NCI-H345 treated with DMSO at 0.1 percent for 48 hours (cell line): ENCODE results near the gene FUT7.
"Not testable (repeated sequence)": the region's sequence is repeated elsewhere in the genome, so short reads cannot be mapped to it uniquely, and the experiment has no call there.

Experiments
- DNase-seq: peaks from one replicate; lab custom pipeline; 2025; ENCODE audit not compliant: unreplicated experiment; lab: John Stamatoyannopoulos, UW

The FUT7 gene

DNA sequence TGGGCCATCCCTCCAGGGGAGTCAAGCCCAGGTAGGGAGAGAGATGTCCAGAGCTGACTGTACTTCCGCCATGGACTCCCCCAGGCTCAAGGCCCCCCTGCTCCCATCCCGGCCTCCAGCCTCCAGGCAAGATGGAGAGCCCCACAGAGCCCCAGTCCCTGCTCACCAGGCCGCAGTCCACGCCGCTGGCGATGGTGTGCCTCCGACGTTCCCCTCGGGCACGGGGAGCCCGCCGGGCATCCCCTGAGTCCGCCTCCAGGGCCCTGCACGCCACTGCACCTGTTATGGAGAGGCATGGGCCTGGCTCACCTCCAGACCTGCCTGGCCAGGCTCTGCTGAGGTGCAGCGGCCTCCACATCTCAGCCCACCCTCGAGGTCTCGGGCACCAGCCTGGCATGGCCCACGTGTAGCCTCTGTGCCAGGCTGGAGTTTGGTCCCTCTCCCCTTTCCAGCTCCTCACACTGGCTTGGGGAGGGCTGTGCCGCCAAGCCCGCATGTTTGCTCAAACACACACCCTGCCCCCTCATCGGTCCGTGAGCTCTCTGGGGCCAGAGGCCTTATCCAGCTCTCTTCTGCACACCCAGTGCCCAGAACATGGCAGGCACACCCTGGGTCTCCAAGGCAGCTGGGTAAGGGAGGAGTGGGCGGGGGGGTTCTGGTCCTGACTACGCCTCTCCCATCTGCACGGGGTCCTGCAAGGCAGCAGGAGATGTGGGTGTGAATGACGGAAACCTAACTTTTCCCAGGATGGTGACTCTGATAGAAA is 34.4 kb upstream of the FUT7 start:
- no peak for DNase-seq

DNA sequence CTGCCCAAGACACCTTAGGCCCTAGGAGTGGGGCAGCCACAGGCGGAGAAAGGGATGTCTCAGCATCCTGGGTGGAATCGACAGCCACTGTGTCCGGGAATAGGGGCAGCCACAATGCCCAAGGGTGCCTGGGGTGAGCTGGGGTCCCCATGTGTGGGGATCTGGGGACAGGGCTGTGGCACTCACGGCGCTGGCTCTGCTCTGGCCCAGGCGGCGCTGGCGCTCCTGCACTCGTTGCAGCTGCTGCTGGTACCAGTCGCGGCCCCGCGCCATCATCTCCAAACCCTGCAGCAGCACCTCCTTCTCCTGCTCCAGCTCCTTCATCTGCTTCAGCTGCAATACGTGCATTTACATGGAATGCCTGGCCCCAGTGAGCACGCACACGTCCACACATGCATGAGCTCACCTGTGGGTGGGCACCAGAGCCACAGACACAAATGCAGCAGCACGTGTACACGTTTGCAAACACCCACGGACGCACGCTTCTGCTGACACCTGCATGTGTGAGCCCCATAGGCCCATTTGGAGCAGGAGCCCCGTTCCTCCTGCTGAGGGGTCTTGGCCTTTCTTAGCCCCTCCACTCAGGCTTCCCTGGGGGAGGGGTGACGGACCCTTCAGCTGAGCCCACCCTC is 33.6 kb upstream of the FUT7 start:
- no peak for DNase-seq

DNA sequence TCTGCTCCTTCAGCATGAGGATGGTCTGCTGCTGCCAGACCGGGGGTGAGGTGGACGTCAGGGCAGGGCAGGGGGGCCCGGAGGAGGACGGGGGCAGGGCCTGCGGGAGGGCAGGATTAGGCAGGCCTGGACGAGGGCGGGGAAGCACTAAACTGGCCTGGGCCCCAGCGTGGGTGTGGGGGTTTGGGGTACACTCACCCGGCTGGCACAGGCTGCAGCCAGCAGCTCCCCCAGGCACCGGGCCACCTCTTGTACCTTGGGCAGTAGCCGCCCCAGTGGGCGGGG is 32.9 kb upstream of the FUT7 start:
- no peak for DNase-seq

DNA sequence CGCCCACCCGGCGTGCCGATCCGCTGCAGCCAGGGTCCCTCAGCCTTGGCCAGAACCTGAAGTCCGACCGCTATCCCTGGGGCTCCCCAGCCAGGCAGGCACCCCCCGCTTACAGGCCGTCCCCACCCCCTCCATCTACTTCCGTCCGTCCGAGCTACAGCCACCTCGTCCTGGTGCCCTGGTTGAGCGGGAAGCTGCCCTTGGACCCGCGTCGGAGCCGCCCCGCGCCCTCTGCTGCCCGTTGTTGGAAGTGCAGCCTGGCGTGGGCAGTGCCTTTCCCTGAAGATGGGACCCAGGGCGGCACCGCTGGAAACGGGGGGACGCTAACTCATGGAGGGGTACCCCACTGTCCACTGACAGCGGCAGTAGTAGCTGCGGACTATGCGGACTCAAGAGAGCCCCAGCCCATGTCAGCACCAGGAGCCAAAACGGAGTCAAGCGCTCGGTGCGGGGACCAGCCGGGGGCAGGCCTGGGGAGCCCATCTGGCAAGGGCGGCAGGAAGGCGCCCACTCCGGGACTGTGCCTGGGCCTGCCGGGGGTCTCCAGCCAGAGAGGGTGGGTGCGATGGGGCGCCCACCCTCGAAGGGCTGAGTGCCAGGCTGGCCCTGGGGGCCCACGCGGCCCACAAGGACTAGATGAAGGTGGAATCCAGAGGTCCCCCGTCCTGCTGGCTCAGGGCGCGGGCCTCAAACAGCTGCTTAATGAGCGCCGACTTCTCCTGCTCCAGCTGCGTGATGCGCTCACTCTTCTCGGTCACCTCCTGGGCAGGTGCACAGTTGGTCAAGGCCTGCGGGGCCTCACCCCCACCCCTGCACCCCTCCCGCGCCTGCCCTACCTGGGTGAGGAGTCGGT is 32.4 kb upstream of the FUT7 start:
- no peak for DNase-seq

DNA sequence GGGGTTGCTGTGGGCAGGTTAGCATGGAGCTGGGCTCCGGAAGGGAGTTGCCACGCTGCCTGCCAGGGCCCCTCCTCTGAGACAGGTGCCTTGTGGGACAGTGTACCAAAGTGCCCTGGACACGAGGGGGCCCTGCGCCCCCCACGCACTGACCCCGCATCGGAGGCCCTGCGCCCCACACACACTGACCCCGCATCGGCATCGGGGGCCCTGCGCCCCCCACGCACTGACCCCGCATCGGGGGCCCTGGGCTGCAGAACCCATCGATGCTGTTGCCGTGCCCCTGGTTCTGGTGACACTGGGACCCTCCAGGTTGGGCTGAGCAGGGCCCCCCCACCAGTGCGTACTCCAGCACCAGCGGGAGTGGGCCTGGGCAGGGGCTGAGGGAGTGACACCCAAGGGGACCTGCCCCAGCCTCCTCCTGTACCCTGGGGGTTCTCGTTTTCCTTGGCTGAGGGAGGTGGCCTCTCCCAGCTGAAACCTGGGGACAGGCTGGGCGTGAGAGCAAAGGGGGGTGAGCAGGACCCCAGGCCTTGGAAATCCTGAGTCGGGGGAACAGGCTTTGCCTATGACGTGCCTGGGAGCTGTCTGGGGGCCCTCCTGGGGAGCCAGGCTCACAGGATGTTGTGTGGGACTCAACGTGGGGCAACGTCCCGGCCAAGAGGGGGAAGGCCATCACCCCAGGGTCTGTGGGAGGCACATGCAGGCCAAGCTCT is 31.6 kb upstream of the FUT7 start:
- no peak for DNase-seq

DNA sequence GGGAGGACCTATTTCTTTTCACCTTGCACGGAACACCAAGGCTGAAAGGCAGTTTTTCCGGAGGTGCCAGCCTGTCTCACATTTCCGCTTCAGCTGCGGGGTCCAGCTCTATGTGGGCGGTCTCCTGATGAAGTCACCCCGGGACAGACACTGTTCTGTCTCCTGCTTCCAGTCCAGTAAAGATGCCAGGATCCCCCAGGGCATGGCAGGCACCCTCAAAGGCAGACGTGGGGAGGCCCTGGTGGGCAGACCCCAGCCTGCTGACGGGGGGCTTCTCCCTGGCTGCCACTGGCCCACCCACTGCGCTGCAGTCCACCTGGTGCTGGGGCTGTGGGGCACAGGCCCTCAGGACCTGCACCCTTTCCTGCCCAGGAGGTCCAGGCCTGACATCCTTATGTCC is 30.9 kb upstream of the FUT7 start:
- DNase-seq: not testable (repeated sequence)

DNA sequence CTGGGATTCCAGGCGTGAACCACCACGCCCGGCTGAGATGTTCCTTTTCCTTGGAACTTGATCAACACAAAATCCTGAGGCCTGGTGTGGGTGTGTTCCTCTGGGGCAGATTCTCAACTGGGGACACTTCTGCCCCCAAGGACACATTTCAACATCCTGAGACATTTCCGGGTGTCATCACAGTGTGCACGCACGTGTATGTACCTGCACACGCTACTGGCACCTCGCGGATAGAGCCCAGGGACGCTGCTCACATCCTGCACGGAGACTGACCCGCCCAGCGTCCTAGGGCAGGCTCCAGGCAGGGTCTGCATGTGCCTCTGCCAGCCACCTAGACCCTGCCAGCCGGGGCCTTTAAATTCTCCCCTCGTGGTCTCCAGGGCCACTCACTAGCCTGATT is 30.5 kb upstream of the FUT7 start:
- no peak for DNase-seq

DNA sequence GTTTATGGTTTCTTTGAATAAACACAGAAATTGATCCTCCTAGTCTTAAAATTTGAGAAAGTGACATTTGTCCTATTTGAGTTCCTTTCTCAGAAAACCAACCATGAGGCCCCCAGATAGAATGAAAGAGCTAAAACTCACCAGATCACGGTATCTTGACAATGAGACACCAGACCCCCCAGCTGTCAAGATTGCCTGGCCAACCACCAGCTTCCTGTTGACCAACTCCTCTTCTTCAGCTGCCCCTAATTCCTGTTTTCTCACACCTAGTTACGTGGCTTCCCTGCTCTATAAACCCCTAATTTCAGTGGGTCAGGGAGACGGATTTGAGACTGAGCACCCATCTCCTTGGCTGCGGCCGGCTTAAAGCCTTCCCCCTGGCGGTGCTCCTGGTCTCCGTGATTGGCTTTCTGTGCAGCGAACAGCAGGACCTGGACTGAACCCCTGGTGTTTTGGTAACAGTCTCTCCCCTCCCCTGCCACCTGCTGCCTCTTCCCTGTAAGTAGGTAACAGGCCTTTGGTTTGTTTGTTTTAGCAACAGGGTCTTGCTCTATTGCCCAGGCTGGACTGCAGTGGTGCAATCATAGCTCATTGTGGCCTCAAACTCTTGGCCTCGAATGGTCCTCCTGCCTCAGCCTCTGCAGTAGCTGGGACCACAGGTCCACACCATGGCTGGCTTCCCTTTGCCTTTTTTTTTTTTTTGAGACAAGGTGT is 26.8 kb upstream of the FUT7 start:
- peak; percentile 66 for DNase-seq

DNA sequence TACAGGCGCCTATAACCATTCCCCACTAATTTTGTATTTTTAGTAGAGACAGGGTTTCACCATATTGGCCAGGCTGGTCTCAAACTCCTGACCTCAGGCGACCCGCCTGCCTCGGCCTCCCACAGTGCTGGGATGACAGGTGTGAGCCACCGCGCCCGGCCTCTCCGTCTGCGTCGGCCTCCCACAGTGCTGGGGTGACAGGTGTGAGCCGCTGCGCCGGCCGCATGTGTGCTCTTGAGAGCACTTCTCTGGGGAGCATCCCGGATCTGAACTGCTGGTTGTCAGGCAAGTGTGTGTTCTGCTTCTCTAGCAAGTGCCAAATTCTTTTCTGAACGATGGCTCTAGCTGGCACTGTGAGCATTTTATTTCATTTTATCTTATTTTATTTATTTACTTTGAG is 25.7 kb upstream of the FUT7 start:
- DNase-seq: peak; percentile 90

DNA sequence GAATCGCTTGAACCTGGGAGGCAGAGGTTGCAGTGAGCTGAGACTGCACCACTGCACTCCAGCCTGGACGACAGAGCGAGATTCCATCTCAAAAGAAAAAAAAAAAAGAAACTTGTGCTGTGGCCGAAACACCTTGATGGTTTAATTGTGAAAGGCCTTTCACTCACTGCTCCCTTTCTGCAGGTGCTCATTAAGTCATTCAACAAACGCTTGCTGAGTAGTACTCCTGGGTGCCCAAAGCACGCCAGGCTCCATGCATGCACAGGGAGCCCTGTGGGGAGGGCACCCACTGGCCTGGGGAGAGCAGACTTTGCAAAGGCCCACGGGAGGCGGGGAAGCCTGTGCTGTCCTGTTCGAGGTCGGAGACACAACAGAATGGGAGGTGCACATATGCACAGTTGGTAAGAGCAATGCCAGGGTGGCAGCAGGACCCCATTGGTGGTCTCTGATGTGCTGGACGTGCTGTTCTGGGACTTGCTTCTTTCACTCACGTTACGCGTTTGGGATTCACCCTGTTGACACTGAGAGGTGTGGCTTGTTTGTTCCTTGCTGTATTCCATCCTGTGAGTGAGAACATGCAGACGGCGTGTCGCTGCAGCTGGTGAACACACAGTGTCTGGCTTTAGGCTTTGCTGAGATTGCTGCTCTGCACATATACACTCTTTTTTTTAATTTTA is 25.0 kb upstream of the FUT7 start:
- DNase-seq: peak; percentile 74

DNA sequence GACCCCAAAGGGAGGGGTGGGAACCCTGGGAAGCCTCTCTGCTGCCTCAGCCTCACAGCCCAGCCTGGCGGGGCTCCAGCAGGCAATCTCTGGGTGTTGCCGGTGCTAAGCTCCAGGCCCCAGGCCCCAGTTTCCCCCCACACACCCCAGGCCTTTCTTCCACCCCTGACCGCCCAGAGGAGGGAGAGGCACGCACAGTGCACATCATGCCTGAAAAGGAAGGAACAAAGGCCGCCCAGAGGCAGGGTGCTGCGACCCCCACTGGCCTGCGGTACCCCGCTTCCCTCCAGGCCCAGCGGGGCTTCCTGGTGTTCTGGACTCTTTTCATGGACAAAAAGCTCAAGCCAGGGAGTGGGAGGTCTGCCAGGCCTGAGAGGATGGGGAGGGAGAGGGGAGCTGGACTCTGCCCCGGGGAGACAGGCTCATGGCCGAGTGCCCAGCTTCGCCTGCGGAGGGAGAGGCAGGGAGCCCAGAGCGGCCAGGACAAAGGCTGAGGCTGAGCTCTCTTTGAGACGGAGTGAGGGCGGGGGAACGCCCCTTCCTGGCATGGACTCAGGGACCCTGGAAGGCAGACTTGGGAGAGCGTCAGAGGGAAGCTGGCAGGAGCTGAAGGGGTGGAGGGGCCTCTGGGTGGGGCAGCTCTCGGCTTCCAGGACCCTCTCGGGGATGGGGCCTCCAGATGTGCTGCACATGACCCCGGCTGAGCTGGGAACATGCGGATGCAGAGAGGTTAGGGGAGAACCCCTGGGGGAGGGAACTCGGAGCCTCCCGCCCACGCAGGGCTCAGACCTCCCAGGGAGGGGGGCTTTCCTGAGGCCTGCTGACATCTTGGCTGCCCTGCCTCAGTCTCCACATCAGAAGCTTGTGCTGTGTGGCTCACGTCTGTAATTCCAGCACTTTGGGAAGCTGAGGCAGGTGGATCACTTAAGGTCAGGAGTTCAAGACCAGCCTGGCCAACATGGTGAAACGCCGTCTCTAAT is 23.8 kb upstream of the FUT7 start:
- peak; percentile 49 for DNase-seq

DNA sequence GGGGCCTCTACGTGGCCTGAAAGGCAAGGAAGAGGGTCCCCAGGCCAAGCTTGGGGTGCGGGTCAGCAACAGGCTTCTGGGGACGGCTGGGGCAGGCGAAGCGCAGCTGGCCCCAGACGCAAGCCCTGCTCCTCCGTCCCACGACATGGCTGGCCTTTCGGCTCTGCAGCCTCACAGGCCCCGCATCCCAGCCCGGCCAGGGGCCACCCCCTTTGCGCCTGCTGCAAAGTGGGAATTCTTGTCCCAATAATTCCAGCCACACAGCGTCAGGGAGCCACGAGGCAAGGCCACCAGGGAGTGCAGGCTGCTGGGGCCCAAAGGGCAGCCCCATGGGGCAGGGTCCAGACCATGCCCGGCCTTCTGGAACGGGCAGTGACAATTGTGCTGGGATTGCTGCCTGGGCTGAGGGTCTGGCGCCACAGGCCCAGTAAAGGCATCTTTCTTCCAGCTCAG is 23.1 kb upstream of the FUT7 start:
- no peak for DNase-seq

DNA sequence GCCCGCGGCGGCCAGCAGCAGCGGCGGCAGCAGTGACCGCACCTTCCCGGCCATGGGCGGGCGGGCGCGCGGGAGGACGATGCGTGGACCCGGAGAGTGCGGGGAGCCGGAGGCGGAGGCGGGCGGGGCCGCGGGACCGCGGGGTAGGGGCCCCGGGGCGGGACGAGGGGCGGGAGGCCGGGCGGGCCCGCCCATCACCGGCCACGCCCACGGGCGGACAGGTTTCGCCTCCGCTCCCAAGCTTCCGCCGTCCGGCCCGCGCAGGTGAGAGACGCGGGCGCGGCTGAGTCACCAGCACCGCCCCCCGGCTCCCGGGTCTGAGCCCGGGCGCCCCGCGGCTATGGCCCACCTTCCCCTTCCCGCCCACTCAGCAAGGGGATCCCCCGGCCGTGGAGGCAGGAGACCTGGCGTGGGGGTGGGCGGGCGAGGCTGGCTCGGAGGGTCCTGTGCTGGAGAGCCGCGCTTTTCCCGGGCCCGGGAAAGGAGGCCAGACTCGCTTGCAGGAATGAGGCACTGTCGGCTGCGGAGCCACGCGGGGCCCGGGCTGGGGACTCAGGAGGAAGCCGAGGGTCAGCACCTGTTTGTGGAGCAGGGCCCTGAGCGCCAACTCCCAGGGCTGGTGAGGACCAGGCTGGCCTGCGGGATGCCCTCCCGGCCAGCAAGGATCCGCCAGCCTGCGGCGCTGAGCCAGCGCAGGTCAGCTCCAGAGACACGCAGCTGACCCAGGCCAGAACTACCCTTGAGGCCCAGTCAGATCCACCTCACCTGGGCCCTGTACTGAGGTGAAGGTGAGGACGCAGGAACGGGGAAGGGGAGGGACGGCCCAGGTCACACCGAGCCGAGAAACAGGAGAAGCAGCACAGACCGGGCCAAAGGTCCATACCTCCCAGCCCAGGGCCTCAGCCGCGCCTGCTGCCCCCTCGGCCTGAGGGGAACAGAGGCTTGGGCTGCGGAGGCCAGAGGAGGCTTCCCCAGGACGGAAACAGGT is 22.4 kb upstream of the FUT7 start, which contains the start of gene ENTPD2:
Gene ENTPD2 (minus strand): TSS at position 118 of the 988 bp plus-strand sequence. CDS start 64 bp downstream, at position 54.
- DNase-seq: peak; percentile 38

DNA sequence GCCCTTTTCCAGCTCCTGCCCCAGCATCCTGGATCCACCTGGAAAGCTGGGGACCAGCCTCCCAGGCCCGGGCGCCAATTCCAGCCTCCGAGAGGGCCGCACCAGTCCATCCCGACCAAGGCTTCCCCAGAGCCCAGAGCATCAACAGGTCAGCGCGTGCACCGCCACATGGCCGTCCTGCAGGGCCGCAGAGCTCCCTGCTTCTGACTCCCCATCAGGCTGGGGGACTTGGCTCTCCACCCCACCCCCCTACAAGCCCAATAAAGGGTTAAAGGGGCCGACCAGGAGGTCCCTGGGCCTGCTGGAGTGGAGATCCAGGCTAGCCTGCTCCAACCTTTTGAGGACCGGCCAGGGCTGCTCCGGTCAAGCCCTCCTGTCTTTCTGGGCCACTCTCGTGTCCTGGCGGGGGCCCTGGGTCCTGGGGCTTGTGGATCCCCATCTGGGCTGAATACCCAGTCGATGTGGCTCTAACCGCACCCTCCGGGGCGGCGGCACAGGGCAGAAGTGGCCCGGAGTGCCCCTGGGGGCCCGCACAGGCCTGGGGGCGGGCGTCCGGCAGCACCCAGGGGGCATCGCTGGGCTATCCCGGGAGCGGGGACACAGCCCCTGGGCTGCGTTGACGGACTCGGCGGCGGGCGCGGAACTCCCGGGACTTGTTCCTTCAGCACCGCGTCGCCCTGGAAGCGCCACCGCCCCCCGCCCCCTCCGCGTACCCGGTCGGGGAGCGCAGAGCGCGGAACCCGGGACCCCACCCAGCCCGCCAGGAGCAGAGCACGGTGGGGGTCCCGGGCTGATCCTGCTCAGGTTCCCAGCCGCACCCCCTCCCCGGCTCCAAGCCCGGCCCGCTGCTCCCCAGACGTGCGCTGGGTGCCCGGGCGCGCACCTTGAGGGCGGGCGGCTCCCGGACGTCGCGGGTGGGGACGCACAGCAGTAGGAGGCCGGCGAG is 21.4 kb upstream of the FUT7 start:
- DNase-seq: no peak

DNA sequence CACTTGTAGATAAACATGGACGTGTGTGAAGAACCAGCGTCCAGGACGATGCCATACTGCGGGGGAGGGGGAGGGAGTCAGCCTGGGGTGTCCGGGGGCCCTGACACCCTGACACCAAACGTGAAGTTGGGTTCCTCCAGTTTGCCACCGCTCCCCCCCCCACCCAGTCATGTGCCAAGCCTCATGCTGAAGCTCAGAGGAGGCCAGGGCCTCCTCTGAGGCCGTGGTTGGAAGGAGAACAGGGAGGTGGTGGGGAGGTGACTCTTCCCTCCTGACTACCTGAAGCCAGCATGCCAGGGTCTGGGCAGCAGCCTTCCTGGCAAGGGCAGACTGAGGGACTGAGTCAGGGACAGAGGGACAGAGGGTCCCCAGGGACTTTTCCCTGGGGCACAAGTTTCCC is 20.4 kb upstream of the FUT7 start:
- no peak for DNase-seq

DNA sequence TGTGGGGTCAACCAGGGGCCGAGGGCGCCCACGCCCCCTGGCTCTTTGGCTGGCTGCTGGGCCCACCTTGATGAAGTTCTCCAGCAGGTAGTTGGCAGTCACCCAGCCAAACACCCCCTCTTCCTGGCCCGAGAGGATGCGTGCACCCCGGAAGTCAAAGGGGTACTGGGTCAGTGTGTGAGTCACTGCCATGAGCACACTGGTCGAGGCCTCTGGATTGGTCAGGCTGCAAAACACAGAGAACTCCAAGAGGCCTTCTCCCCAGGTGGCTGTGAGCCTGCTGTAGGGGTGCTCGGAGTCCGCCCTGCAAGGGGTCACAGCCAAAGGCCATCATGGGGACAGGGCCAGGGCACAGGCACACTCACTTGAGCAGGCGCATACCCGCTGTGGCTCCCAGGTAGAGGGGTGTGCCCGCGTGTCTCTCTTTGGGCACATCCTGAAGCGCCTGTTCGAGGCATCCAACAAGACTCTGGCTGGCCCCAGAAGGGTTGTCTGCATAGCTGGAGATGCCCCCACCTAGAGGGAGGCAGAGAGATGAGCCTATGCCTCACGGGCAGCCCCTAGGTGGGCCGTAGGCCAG is 19.3 kb upstream of the FUT7 start:
- DNase-seq: no peak
